Ishikawa (cell line): Measurements from ENCODE around the gene ISL2.

Experiments
- CEBPB ChIP-seq: IDR thresholded peaks from 2 replicates; pipeline ENCODE4 v1.6.1; 2012
- CREB1 ChIP-seq: IDR thresholded peaks from 2 replicates; pipeline ENCODE4 v1.6.1; 2012; ENCODE audit warnings: low read depth
- EGR1 ChIP-seq: IDR thresholded peaks from 2 replicates; pipeline ENCODE4 v1.6.1; 2012
- EP300 ChIP-seq: IDR thresholded peaks from 2 replicates; pipeline ENCODE4 v1.6.1; 2012; ENCODE audit warnings: borderline replicate concordance
- FOXM1 ChIP-seq: IDR thresholded peaks from 2 replicates; pipeline ENCODE4 v1.6.1; 2012; ENCODE audit warnings: low read depth, borderline replicate concordance
- NFIC ChIP-seq: IDR thresholded peaks from 2 replicates; pipeline ENCODE4 v1.6.1; 2012
- RAD21 ChIP-seq: IDR thresholded peaks from 2 replicates; pipeline ENCODE4 v1.6.1; 2012; ENCODE audit warnings: low read depth
- TAF1 ChIP-seq: IDR thresholded peaks from 2 replicates; pipeline ENCODE4 v1.6.1; 2012; ENCODE audit warnings: low read depth, mild to moderate bottlenecking
- TCF12 ChIP-seq: IDR thresholded peaks from 2 replicates; pipeline ENCODE4 v1.6.1; 2012; ENCODE audit warnings: low read depth
- TEAD4 ChIP-seq: IDR thresholded peaks from 2 replicates; pipeline ENCODE4 v1.6.1; 2012
- YY1 ChIP-seq: IDR thresholded peaks from 2 replicates; pipeline ENCODE4 v1.6.1; 2012; ENCODE audit warnings: low read depth
- ZBTB7A ChIP-seq: IDR thresholded peaks from 2 replicates; pipeline ENCODE4 v1.6.1; 2012; ENCODE audit warnings: low read depth
- TF ChIP-seq, protein P1 (sequence below): IDR thresholded peaks from 2 replicates; pipeline ENCODE4 v1.6.1; 2012
- TF ChIP-seq, protein P2 (sequence below): IDR thresholded peaks from 2 replicates; pipeline ENCODE4 v1.6.1; 2012
- TF ChIP-seq, protein P3 (sequence below): IDR thresholded peaks from 2 replicates; pipeline ENCODE4 v1.6.1; 2012; ENCODE audit warnings: low read depth, mild to moderate bottlenecking

ISL2 gene

DNA sequence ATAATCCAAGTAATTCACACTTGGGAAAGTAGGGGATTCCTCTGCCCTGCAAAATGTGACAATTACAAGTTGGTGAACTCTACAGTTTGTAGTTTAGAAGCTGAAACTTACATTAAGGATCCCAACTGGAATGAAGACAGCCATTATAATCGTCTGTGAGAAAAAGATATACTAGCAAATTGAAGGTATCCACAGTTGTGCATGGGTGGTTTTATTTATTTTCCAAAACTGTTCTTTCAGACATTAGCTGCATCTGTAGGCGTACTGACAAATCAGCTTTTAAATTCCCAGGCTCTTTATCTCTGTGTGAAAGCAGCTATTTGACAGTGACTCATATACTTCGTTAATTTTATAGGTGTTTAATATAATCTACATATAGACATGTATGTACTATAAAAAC, 12.5 kb upstream of the ISL2 start:
- TF ChIP-seq, protein P1, sequence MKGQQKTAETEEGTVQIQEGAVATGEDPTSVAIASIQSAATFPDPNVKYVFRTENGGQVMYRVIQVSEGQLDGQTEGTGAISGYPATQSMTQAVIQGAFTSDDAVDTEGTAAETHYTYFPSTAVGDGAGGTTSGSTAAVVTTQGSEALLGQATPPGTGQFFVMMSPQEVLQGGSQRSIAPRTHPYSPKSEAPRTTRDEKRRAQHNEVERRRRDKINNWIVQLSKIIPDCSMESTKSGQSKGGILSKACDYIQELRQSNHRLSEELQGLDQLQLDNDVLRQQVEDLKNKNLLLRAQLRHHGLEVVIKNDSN: no peak
- TF ChIP-seq ZBTB7A: no peak
- TF ChIP-seq NFIC: no peak
- TF ChIP-seq EP300: no peak
- TF ChIP-seq EGR1: no peak
- no peak for TF ChIP-seq RAD21
- no peak for TF ChIP-seq TCF12
- TF ChIP-seq TAF1: no peak
- TF ChIP-seq, protein P2, sequence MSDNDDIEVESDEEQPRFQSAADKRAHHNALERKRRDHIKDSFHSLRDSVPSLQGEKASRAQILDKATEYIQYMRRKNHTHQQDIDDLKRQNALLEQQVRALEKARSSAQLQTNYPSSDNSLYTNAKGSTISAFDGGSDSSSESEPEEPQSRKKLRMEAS: no peak
- no peak for TF ChIP-seq YY1
- no peak for TF ChIP-seq TEAD4
- no peak for TF ChIP-seq FOXM1
- TF ChIP-seq, protein P3, sequence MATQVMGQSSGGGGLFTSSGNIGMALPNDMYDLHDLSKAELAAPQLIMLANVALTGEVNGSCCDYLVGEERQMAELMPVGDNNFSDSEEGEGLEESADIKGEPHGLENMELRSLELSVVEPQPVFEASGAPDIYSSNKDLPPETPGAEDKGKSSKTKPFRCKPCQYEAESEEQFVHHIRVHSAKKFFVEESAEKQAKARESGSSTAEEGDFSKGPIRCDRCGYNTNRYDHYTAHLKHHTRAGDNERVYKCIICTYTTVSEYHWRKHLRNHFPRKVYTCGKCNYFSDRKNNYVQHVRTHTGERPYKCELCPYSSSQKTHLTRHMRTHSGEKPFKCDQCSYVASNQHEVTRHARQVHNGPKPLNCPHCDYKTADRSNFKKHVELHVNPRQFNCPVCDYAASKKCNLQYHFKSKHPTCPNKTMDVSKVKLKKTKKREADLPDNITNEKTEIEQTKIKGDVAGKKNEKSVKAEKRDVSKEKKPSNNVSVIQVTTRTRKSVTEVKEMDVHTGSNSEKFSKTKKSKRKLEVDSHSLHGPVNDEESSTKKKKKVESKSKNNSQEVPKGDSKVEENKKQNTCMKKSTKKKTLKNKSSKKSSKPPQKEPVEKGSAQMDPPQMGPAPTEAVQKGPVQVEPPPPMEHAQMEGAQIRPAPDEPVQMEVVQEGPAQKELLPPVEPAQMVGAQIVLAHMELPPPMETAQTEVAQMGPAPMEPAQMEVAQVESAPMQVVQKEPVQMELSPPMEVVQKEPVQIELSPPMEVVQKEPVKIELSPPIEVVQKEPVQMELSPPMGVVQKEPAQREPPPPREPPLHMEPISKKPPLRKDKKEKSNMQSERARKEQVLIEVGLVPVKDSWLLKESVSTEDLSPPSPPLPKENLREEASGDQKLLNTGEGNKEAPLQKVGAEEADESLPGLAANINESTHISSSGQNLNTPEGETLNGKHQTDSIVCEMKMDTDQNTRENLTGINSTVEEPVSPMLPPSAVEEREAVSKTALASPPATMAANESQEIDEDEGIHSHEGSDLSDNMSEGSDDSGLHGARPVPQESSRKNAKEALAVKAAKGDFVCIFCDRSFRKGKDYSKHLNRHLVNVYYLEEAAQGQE: no peak
- no peak for TF ChIP-seq CREB1
- TF ChIP-seq CEBPB: no peak

DNA sequence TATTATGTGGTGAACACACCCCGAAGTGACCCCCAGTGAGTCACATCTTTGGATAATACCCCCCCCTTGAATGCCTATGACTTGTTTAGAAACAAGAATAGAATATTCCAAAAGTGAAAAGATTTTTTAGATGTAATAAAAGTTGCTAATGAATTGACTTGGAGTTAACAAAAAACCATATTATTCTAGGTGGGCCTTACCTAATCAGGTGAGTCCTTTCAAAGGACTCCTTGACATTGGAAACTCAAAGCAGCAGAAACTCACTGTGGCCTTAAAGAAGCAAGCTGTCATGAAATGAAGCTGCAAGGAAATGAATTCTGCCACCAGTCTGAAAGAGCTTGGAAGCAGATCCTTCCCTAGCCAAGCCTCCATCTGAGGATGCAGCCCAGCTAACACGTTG, 10.9 kb upstream of the ISL2 start:
- TF ChIP-seq FOXM1: no peak
- TF ChIP-seq TCF12: no peak
- TF ChIP-seq TEAD4: no peak
- TF ChIP-seq EGR1: no peak

DNA sequence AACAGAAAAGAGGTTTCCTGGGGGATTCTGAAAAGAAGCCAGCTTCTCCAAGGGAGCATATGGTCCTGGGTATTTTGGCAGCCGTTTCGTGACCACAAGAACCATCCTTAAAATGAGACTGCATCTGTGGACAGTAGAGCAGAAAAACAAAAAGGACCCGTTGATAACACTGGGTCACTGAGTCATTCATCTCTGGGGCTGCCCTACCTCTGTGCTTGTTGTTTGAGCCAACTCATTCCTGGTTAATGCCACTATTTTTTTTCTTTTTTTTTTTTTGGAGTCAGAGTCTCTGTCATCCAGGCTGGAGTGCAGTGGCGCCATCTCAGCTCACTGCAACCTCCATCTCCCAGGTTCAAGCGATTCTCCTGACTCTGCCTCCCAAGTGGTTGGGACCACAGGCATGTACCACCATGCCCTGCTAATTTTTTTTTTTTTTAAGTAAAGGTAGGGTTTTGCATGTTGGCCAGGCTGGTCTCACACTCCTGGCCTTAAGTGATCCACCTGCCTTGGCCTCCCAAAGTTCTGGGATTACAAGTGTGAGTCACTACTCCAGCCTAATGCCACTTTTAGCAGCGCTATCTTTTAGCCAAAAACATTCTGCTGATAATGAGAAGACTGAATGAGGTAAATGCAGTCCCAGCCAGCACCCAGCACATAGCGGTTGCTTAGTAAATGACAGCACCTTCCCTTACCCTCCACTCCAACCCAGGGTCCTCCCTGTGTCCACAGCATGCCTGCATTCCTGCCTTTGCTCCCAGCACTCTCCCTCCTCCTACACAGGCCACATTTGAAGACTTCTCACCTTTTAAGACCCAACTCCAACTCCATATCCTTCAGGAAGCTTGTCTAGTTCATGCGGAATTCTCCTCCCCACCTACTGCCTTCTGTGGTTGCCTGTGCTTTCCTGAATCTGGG, 9.1 kb upstream of the ISL2 start:
- TF ChIP-seq RAD21 (no peak), TEAD4 (no peak), EGR1 (no peak), EP300 (no peak), TCF12 (no peak), NFIC (no peak), YY1 (no peak), CREB1 (no peak), TAF1 (no peak), FOXM1 (no peak), ZBTB7A (no peak), CEBPB (no peak)
- TF ChIP-seq, protein P3: no peak
- TF ChIP-seq, protein P2: no peak
- TF ChIP-seq, protein P1: no peak

DNA sequence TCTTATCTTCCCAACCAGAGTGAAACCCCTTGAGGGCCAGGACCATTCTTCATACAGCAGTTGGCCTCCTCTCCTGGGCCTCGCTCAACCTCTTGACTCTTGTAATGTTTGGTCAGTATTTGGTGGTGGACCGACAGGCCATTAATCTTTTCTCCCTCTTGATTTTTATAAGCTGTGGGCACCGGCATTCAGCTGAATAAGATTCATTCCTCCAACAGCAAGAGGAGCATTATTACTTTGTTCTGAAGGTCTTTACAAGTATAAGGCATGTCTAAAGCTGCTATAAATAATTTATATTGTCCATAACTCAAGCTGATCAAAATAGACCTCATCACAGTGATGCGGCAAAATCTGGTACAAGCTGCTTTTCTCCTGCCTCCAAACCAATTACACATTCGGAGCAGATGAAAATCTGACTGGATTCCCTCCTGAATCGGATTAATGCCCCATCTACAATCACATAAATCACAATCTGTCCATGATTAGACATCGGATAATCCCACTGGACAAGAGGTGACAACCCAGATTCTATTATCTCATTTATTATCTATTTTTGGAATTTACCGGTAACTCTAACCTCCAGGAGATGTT, 8.4 kb upstream of the ISL2 start:
- TF ChIP-seq, protein P1: no peak
- TF ChIP-seq ZBTB7A (no peak), RAD21 (no peak), TAF1 (no peak), FOXM1 (no peak), TCF12 (no peak), TEAD4 (no peak), CREB1 (no peak), EP300 (no peak)
- TF ChIP-seq, protein P3: no peak
